ENCODE results near the gene TJP2.

The TJP2 gene

GRCh38 chr9:69250681-69251080 is 76.6 kb downstream of the TJP2 start:
- TF ChIP-seq CTCF (IDR thresholded peaks at IDR 0.05; ENCODE audit: control insufficient read depth, extremely low read depth, insufficient read depth) = no peak
- no peak overlapping the region for H3K4me3 ChIP-seq (ENCODE audit: low read depth, low read length)
- DNase-seq (ENCODE audit: low read depth) = no peak

DNA sequence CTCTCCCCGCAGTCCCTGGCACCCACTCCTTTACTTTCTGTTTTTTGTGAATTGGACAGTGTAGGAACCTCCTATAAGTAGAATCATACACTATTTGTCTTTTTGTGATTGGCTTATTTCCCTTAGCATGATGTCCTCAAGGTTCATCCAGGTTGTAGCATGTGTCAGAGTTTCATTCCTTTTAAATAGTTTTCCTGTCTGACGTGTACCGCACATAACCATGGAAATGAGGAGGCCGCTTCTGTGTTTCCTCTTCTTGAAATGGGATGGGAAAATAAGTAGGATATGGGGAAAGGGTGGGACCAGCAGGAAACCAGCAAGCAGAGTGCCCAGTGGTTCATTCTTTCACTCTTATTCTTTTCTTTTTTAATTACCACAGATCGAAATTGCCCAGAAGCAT is 78.4 kb downstream of the TJP2 start:
- no peak overlapping the region for H3K4me3 ChIP-seq (ENCODE audit: low read depth, low read length)
- TF ChIP-seq CTCF (IDR thresholded peaks at IDR 0.05; ENCODE audit: control insufficient read depth, extremely low read depth, insufficient read depth) = no peak
- DNase-seq (ENCODE audit: low read depth) = no peak

DNA sequence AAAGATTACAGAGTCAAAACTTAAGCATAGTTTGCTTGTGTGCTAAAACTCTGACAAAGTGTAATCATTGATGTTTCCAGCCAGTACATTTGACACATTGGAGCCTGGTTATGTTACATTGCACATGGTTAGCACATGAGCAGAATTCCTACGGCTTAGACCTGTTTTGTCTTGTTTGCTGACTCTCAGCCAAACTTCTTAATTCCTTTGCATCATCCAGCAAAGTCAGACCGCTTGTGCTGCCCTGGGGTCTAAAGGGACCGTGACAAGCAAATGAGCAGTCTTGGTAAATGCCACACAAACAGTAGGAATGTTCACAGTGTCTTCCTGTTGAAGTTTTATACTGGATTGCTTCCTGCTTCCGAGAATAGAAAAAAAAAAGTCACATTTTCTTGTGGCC is 79.0 kb downstream of the TJP2 start:
- no peak overlapping the region for H3K4me3 ChIP-seq (ENCODE audit: low read depth, low read length)
- no peak for TF ChIP-seq CTCF (IDR thresholded peaks at IDR 0.05; ENCODE audit: control insufficient read depth, extremely low read depth, insufficient read depth)
- no peak for DNase-seq (ENCODE audit: low read depth)

GRCh38 chr9:69254223-69254622 is 80.1 kb downstream of the TJP2 start:
- DNase-seq (ENCODE audit: low read depth) = no peak
- TF ChIP-seq CTCF (IDR thresholded peaks at IDR 0.05; ENCODE audit: control insufficient read depth, extremely low read depth, insufficient read depth) = no peak
- H3K4me3 ChIP-seq (ENCODE audit: low read depth, low read length) = no peak overlapping the region

DNA sequence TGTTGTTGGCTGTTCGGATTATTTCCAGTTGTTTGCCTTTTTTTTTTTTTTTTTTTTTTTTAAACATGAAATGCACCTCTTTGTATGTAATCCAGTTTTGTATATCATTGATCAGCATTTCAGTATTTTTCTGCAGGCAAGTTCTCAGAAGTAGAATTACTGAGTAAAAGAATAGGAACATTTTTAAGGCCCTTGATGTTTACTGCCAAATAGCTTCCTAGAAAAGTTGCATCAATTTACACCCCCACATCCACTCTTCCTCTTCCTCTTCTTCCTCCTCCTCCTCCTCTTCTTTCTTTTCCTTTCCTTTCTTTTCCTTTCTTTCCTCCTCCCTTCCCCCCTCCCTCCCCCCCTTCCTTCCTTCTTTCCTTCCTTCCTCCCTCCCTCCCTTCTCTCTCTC is 81.5 kb downstream of the TJP2 start:
- no peak overlapping the region for H3K4me3 ChIP-seq (ENCODE audit: low read depth, low read length)
- TF ChIP-seq CTCF (IDR thresholded peaks at IDR 0.05; ENCODE audit: control insufficient read depth, extremely low read depth, insufficient read depth) = no peak

DNA sequence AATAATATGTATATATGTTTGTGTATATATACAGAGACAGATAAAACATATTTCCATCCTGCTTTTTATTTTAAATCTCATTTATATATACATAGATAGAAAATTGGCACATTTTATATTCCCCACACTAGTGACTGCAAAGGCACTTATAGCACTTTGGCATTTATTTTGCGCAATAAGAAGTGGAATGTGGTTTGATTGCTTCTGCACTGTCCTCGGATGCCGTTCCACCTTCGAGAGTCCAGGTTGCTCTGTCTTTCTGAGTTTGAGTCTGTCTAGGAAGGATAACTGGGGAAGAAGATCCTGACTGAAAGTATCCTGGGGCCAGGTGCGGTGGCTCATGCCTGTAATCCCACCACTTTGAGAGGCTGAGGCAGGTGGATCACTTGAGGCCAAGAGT is 84.5 kb downstream of the TJP2 start:
- TF ChIP-seq CTCF (IDR thresholded peaks at IDR 0.05; ENCODE audit: control insufficient read depth, extremely low read depth, insufficient read depth) = no peak
- DNase-seq (ENCODE audit: low read depth) = no peak
- no peak overlapping the region for H3K4me3 ChIP-seq (ENCODE audit: low read depth, low read length)

More for the DNA sequence above, 81.5 kb downstream of the TJP2 start:
- no peak for DNase-seq (ENCODE audit: low read depth)

- no peak for DNase-seq (ENCODE audit: low read depth)
- H3K4me3 ChIP-seq (ENCODE audit: low read depth, low read length) = no peak overlapping the region
- TF ChIP-seq CTCF (IDR thresholded peaks at IDR 0.05; ENCODE audit: control insufficient read depth, extremely low read depth, insufficient read depth) = no peak
Measured at GRCh38 chr9:69260161-69260560, 86.1 kb downstream of the TJP2 start.

All from LNCaP clone FGC (cell line).